ENCODE measurements around the gene DUSP3.

DNA sequence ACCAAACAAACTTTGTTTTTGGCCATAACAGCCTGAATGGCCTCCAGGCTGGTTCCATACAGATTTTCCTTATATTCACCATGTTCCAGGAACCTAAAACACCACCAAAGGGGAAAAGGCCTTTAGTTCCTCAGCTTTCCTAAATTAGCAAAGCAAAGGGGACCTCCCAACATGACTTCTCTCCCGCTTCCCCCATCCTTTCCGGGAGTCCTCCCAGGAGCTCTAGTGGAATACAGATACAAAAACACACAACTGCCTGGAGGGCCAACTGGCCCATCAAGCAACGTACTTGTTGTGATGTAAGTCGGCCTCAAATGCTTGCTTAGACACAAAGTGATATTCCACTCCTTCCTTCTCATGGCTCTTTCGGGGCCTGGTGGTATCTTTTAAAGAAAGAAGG is 32.0 kb upstream of the DUSP3 start:
- TF ChIP-seq, protein P1, sequence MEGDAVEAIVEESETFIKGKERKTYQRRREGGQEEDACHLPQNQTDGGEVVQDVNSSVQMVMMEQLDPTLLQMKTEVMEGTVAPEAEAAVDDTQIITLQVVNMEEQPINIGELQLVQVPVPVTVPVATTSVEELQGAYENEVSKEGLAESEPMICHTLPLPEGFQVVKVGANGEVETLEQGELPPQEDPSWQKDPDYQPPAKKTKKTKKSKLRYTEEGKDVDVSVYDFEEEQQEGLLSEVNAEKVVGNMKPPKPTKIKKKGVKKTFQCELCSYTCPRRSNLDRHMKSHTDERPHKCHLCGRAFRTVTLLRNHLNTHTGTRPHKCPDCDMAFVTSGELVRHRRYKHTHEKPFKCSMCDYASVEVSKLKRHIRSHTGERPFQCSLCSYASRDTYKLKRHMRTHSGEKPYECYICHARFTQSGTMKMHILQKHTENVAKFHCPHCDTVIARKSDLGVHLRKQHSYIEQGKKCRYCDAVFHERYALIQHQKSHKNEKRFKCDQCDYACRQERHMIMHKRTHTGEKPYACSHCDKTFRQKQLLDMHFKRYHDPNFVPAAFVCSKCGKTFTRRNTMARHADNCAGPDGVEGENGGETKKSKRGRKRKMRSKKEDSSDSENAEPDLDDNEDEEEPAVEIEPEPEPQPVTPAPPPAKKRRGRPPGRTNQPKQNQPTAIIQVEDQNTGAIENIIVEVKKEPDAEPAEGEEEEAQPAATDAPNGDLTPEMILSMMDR (IDR thresholded peaks at IDR 0.05): no peak
- no peak for TF ChIP-seq POLR2A (IDR thresholded peaks at IDR 0.05)

Data from Peyer's patch (tissue), 4 donors.